GM19455 (cell line): Measurements from ENCODE around the gene EXPH5.

ENCODE experiments used
- ATAC-seq: cut with Tn5 transposase; IDR thresholded peaks from one replicate; pipeline ENCODE4 v1.9.1; 2021; ENCODE audit not compliant: unreplicated experiment

EXPH5 gene

GRCh38 chr11:108483163-108483562 lies 110.4 kb downstream of the EXPH5 start:
- no peak for ATAC-seq

GRCh38 chr11:108474664-108475463 lies 118.7 kb downstream of the EXPH5 start:
- ATAC-seq = no peak

GRCh38 chr11:108472681-108473080 lies 120.9 kb downstream of the EXPH5 start:
- no peak for ATAC-seq

- no peak for ATAC-seq
These were observed 125.1 kb downstream of the EXPH5 start for GRCh38 chr11:108468478-108468864.

GRCh38 chr11:108467091-108467823 lies 126.3 kb downstream of the EXPH5 start, which contains the start of gene C11orf65:
Gene C11orf65 (minus strand): TSS chr11:108467529. CDS start chr11:108461559, 5,970 bp downstream.
- ATAC-seq = peak; percentile 98

GRCh38 chr11:108466405-108466804 lies 127.2 kb downstream of the EXPH5 start:
- no peak for ATAC-seq
